Trophoblast cell (in vitro differentiated cells and primary cell): ENCODE measurements around the gene ZNF595.
A peak's percentile ranks its signal among the peaks of the same experiment; 100 is the strongest.
"Not testable (repeated sequence)": the region's sequence is repeated elsewhere in the genome, so short reads cannot be mapped to it uniquely, and the experiment has no call there.

Source experiments
- DNase-seq, 2 donors: peaks; one replicate each; pipeline ENCODE4 v3.0.0-alpha.2; 2016
- H2AFZ ChIP-seq: 2 replicates; pipeline ENCODE4 v1.6.1; 2013; ENCODE audit warnings: low read length, moderate library complexity, mild to moderate bottlenecking; ENCODE audit not compliant: insufficient read depth, poor library complexity
- H2AK5ac ChIP-seq: 2 replicates; pipeline ENCODE4 v1.6.1; 2013; ENCODE audit warnings: mild to moderate bottlenecking, low read length
- H2BK120ac ChIP-seq: 2 replicates; pipeline ENCODE4 v1.6.1; 2013; ENCODE audit warnings: low read length, mild to moderate bottlenecking, moderate library complexity; ENCODE audit not compliant: insufficient read depth, poor library complexity
- H2BK12ac ChIP-seq: 2 replicates; pipeline ENCODE4 v1.6.1; 2013; ENCODE audit warnings: mild to moderate bottlenecking, low read length, moderate library complexity
- H2BK5ac ChIP-seq: 2 replicates; pipeline ENCODE4 v1.6.1; 2013; ENCODE audit warnings: low read length, low read depth, moderate library complexity, mild to moderate bottlenecking; ENCODE audit not compliant: poor library complexity
- H3K14ac ChIP-seq: 2 replicates; pipeline ENCODE4 v1.6.1; 2013; ENCODE audit warnings: mild to moderate bottlenecking, low read length
- H3K18ac ChIP-seq: 2 replicates; pipeline ENCODE4 v1.6.1; 2013; ENCODE audit warnings: mild to moderate bottlenecking, low read length
- H3K23ac ChIP-seq: 2 replicates; pipeline ENCODE4 v1.6.1; 2013; ENCODE audit warnings: low read length
- H3K27ac ChIP-seq: 2 replicates; pipeline ENCODE4 v1.5.1; 2013; ENCODE audit warnings: low read depth, mild to moderate bottlenecking, inconsistent platforms, low read length, moderate library complexity
- H3K27me3 ChIP-seq: 2 replicates; pipeline ENCODE4 v1.6.1; 2013; ENCODE audit warnings: inconsistent platforms, mild to moderate bottlenecking, low read length, moderate library complexity; ENCODE audit not compliant: insufficient read depth
- H3K36me3 ChIP-seq, 2 experiments: 1 replicate in 1 of 2; 2 replicates in 1 of 2; pipeline ENCODE4 v1.6.1; 2013; ENCODE audit warnings: low read length in 2 of 2, mild to moderate bottlenecking in 2 of 2, moderate library complexity in 1 of 2; ENCODE audit not compliant: insufficient read depth in 2 of 2, control insufficient read depth in 1 of 2
- H3K4ac ChIP-seq: 2 replicates; pipeline ENCODE4 v1.6.1; 2013; ENCODE audit warnings: low read depth, mild to moderate bottlenecking, low read length, moderate library complexity
- H3K4me1 ChIP-seq, 2 experiments: 1 replicate in 1 of 2; 2 replicates in 1 of 2; pipeline ENCODE4 v1.6.1; 2013; ENCODE audit warnings: low read length in 2 of 2, mild to moderate bottlenecking in 2 of 2, moderate library complexity in 1 of 2; ENCODE audit not compliant: insufficient read depth in 2 of 2, control insufficient read depth in 1 of 2
- H3K4me2 ChIP-seq: 2 replicates; pipeline ENCODE4 v1.6.1; 2013; ENCODE audit warnings: inconsistent platforms, mild to moderate bottlenecking, low read length, moderate library complexity
- H3K4me3 ChIP-seq: 2 replicates; pipeline ENCODE4 v1.5.1; 2013; ENCODE audit warnings: mild to moderate bottlenecking, low read depth, low read length, inconsistent platforms
- H3K79me1 ChIP-seq: one replicate; pipeline ENCODE4 v1.6.1; 2013; ENCODE audit warnings: low read length
- H3K79me2 ChIP-seq: 2 replicates; pipeline ENCODE4 v1.6.1; 2013; ENCODE audit warnings: low read length, mild to moderate bottlenecking; ENCODE audit not compliant: control insufficient read depth, insufficient read depth, poor library complexity
- H3K9ac ChIP-seq: 2 replicates; pipeline ENCODE4 v1.6.1; 2013; ENCODE audit warnings: mild to moderate bottlenecking, low read length
- H3K9me3 ChIP-seq: 2 replicates; pipeline ENCODE4 v1.6.1; 2013; ENCODE audit warnings: low read depth, mild to moderate bottlenecking, control low read depth, inconsistent platforms, low read length; ENCODE audit not compliant: insufficient read depth
- H4K12ac ChIP-seq: 2 replicates; pipeline ENCODE4 v1.6.1; 2013; ENCODE audit warnings: low read depth, mild to moderate bottlenecking, low read length, moderate library complexity
- H4K8ac ChIP-seq: 2 replicates; pipeline ENCODE4 v1.6.1; 2013; ENCODE audit warnings: low read depth, mild to moderate bottlenecking, low read length, moderate library complexity
- H4K91ac ChIP-seq: one replicate; pipeline ENCODE4 v1.6.1; 2013; ENCODE audit warnings: low read depth, mild to moderate bottlenecking, low read length, moderate library complexity
- WGBS: extraction: QIAGEN DNeasy Blood & Tissue Kit; methylation state at CpG from one replicate; pipeline ENCODE4 v1.1.7; 2013; ENCODE audit warnings: missing lambda C conversion rate; ENCODE audit not compliant: insufficient read length, insufficient coverage; ENCODE audit errors: extremely low coverage; 5-methylcytosine and 5-hydroxymethylcytosine counted together

ZNF595 gene

DNA sequence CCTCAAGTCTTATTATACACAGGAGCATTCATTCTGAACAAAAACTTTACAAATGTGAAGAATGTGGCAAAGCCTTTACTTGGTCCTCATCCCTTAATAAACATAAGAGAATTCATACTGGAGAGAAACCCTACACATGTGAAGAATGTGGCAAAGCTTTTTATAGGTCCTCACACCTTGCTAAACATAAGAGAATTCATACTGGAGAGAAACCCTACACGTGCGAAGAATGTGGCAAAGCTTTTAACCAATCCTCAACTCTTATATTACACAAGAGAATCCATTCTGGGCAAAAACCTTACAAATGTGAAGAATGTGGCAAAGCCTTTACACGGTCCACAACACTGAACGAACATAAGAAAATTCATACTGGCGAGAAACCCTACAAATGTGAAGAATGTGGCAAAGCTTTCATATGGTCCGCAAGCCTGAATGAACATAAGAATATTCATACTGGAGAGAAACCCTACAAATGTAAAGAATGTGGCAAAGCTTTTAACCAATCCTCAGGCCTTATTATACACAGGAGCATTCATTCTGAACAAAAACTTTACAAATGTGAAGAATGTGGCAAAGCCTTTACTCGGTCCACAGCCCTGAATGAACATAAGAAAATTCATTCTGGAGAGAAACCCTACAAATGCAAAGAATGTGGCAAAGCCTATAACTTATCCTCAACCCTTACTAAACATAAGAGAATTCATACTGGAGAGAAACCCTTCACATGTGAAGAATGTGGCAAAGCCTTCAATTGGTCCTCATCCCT, 33.6 kb downstream of the ZNF595 start:
- H2AFZ ChIP-seq, H3K36me3 ChIP-seq, H3K9ac ChIP-seq, H4K12ac ChIP-seq, H2BK120ac ChIP-seq, H3K14ac ChIP-seq, H3K27ac ChIP-seq, H3K18ac ChIP-seq, H4K8ac ChIP-seq, H3K4ac ChIP-seq, H3K79me2 ChIP-seq, H3K79me1 ChIP-seq, DNase-seq, H4K91ac ChIP-seq, H3K4me2 ChIP-seq, H3K27me3 ChIP-seq, H3K9me3 ChIP-seq, H2BK12ac ChIP-seq, H3K23ac ChIP-seq, H2BK5ac ChIP-seq, H2AK5ac ChIP-seq, H3K4me3 ChIP-seq, H3K4me1 ChIP-seq: not testable (repeated sequence)
- WGBS = no CpG with 5 or more reads among the region's 7 CpGs

DNA sequence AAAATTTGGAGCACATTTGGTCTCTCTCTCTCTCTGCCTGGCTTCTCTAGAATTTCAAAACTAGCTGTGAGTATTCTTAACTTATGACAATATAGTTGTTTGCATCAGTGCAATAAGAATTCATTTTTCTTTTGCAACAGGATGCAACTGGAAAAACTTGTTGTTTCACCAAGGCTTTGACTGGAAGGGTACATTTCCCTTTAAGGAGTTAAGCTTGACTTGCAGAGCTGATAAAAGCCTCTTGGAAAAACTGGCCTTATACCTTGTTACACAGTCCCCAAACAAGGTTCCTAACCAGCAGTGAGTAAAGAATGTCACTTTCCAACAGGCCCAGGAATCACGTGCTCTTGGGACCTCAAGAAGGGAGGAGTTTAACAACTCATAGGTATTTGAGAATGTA, 45.3 kb downstream of the ZNF595 start:
- H4K8ac ChIP-seq = no peak overlapping the region
- H3K36me3 ChIP-seq = no peaks in the 10 kb centered on the region
- H3K79me2 ChIP-seq = no peaks in the 10 kb centered on the region
- H3K23ac ChIP-seq = no peak overlapping the region
- H2BK5ac ChIP-seq = no peak overlapping the region
- H3K27ac ChIP-seq = no peak overlapping the region
- H2AK5ac ChIP-seq = no peak overlapping the region
- H4K12ac ChIP-seq = no peak overlapping the region
- H3K27me3 ChIP-seq = no peaks in the 10 kb centered on the region
- H3K4me2 ChIP-seq = no peak overlapping the region
- H4K91ac ChIP-seq = no peak overlapping the region
- DNase-seq = peak in 1 of 2 donors; percentile 28
- H3K9me3 ChIP-seq = peaks cover 19% of the 10 kb centered on the region
- no peak overlapping the region for H3K4ac ChIP-seq
- H2BK12ac ChIP-seq = no peak overlapping the region
- no peaks in the 10 kb centered on the region for H3K79me1 ChIP-seq
- WGBS = no CpG with 5 or more reads among the region's 1 CpG
- no peak overlapping the region for H3K18ac ChIP-seq
- no peak overlapping the region for H3K14ac ChIP-seq
- no peak overlapping the region for H3K9ac ChIP-seq
- H3K4me1 ChIP-seq = no peaks in the 10 kb centered on the region
- H3K4me3 ChIP-seq = no peak overlapping the region
- no peak overlapping the region for H2BK120ac ChIP-seq
- no peak overlapping the region for H2AFZ ChIP-seq

DNA sequence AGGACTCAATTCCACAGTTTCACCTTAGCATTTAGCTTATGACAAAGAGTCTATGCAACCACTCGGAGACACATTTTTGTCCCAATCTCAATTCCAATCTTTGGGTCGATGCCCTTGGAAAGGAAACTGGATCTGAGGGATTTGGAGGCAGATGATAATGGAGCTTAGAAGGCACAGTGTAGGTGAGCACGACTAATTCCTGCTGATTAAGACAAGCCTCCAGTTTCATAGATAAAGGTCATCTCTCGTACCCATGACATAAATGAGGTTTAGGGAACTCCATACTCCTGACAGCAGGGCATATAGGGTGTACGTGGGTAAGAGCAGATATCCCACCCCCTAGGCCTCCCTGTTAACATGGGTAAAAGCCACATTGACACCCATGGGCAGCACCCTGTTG, 46.7 kb downstream of the ZNF595 start:
- H3K9me3 ChIP-seq = peaks cover 17% of the 10 kb centered on the region
- no peak overlapping the region for H3K14ac ChIP-seq
- H3K4me3 ChIP-seq = no peak overlapping the region
- H3K4me1 ChIP-seq = no peaks in the 10 kb centered on the region
- H3K79me1 ChIP-seq = no peaks in the 10 kb centered on the region
- no peak overlapping the region for H4K91ac ChIP-seq
- H2BK12ac ChIP-seq = no peak overlapping the region
- H4K8ac ChIP-seq = no peak overlapping the region
- H4K12ac ChIP-seq = no peak overlapping the region
- no peak overlapping the region for H2BK120ac ChIP-seq
- no peak overlapping the region for H3K9ac ChIP-seq
- no peak overlapping the region for H3K4ac ChIP-seq
- DNase-seq = no peak
- H2AK5ac ChIP-seq = no peak overlapping the region
- no peak overlapping the region for H3K27ac ChIP-seq
- no peaks in the 10 kb centered on the region for H3K36me3 ChIP-seq
- no peaks in the 10 kb centered on the region for H3K79me2 ChIP-seq
- no peak overlapping the region for H3K18ac ChIP-seq
- H2BK5ac ChIP-seq = no peak overlapping the region
- no peak overlapping the region for H3K23ac ChIP-seq
- no CpG with 5 or more reads among the region's 5 CpGs for WGBS
- no peak overlapping the region for H2AFZ ChIP-seq
- H3K27me3 ChIP-seq = peaks cover 2% of the 10 kb centered on the region
- H3K4me2 ChIP-seq = no peak overlapping the region

DNA sequence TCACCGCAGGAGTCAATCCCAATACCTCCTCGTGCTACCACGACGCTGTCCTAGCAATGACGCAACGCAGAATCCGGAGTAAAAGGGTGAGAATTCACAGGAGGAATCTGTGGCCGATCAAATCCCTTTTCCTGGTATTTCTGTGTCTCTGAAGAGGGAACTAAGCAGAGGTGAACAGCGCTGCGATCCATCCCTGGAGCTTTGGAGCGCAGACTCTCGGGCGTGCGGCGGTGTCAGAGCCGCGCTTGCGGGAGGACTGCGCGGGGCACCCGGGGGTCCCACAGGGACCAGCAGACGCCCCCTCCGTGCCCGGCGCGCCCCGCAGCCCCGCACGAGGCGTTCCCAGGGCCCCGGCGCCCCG, 53.9 kb downstream of the ZNF595 start:
- no CpG with 5 or more reads among the region's 33 CpGs for WGBS
- Histone ChIP-seq H3K4me2 (no peak overlapping the region), H3K9me3 (peaks cover 30% of the 10 kb centered on the region), H3K79me2 (no peaks in the 10 kb centered on the region), H3K14ac (no peak overlapping the region), H3K36me3 (no peaks in the 10 kb centered on the region), H3K18ac (no peak overlapping the region), H2AK5ac (no peak overlapping the region), H3K27me3 (peaks cover 31% of the 10 kb centered on the region), H3K23ac (no peak overlapping the region), H4K8ac (no peak overlapping the region), H3K4ac (no peak overlapping the region), H4K91ac (no peak overlapping the region), H3K79me1 (no peaks in the 10 kb centered on the region), H4K12ac (no peak overlapping the region), H2BK120ac (no peak overlapping the region), H2BK5ac (no peak overlapping the region), H3K27ac (no peak overlapping the region), H3K4me3 (no peak overlapping the region), H3K4me1 (peaks cover 0 to 2% of the 10 kb centered on the region in 2 experiments), H2BK12ac (no peak overlapping the region), H3K9ac (no peak overlapping the region), H2AFZ (no peak overlapping the region)
- no peak for DNase-seq
